Measurements from ENCODE around the gene ZDHHC14. TPM values are rescaled to one million over a fixed set of nuclear protein-coding genes. Genes with fewer than 3 reads are reported as not detected.

ZDHHC14 gene
- total RNA-seq, 2 donors from 2014 or later, result 10.2 to 10.6 TPM

- no peak for ATAC-seq
- WGBS, 2 donors, result 81 to 83% methylated on average over 10 of the region's 10 CpGs
- H3K4me3 ChIP-seq, result no peak overlapping the region
- intact Hi-C loops (cut with DNase I), result no loop called here
- no peaks in the 10 kb centered on the region for H3K4me1 ChIP-seq
- no peaks in the 10 kb centered on the region for H3K9me3 ChIP-seq
- H3K27ac ChIP-seq, result no peak overlapping the region
- TF ChIP-seq POLR2A (IDR thresholded peaks at IDR 0.05) (no peak), CTCF (IDR thresholded peaks at IDR 0.05) (no peak)
- no peak for DNase-seq
- no peaks in the 10 kb centered on the region for H3K36me3 ChIP-seq (replicated peaks in 1 of 2; ENCODE audit: insufficient read depth in 1 of 2, low read depth in 2 of 2)
- H3K27me3 ChIP-seq, result no peaks in the 10 kb centered on the region
Measured at GRCh38 chr6:157521362-157522335, 140.7 kb downstream of the ZDHHC14 start.

- H3K27ac ChIP-seq, result no peak overlapping the region
- intact Hi-C loops (cut with DNase I), result no loop called here
- H3K27me3 ChIP-seq, result no peaks in the 10 kb centered on the region
- 89 to 95% methylated on average over 1 of the region's 1 CpG for WGBS, 2 donors
- H3K36me3 ChIP-seq (replicated peaks in 1 of 2; ENCODE audit: insufficient read depth in 1 of 2, low read depth in 2 of 2), result no peaks in the 10 kb centered on the region
- no peak overlapping the region for H3K4me3 ChIP-seq
- TF ChIP-seq CTCF (IDR thresholded peaks at IDR 0.05), result no peak
- TF ChIP-seq POLR2A (IDR thresholded peaks at IDR 0.05), result no peak
- DNase-seq (no peak), ATAC-seq (no peak)
- no peaks in the 10 kb centered on the region for H3K4me1 ChIP-seq
- no peaks in the 10 kb centered on the region for H3K9me3 ChIP-seq
Measured at GRCh38 chr6:157522472-157522871, 141.5 kb downstream of the ZDHHC14 start.

GRCh38 chr6:157524735-157525134 lies 143.7 kb downstream of the ZDHHC14 start:
- H3K27ac ChIP-seq, result no peak overlapping the region
- H3K4me3 ChIP-seq, result no peak overlapping the region
- no peaks in the 10 kb centered on the region for H3K9me3 ChIP-seq
- DNase-seq, result no peak
- intact Hi-C loops (cut with DNase I), result no loop called here
- WGBS, 2 donors, result 82 to 84% methylated on average over 2 of the region's 2 CpGs
- H3K4me1 ChIP-seq, result no peaks in the 10 kb centered on the region
- H3K36me3 ChIP-seq (replicated peaks in 1 of 2; ENCODE audit: insufficient read depth in 1 of 2, low read depth in 2 of 2), result no peaks in the 10 kb centered on the region
- no peak for ATAC-seq
- H3K27me3 ChIP-seq, result no peaks in the 10 kb centered on the region
- TF ChIP-seq CTCF (IDR thresholded peaks at IDR 0.05) (no peak), POLR2A (IDR thresholded peaks at IDR 0.05) (no peak)

- no peaks in the 10 kb centered on the region for H3K36me3 ChIP-seq (replicated peaks in 1 of 2; ENCODE audit: insufficient read depth in 1 of 2, low read depth in 2 of 2)
- ATAC-seq (no peak), DNase-seq (no peak)
- no peaks in the 10 kb centered on the region for H3K4me1 ChIP-seq
- WGBS, 2 donors, result 95% methylated on average over 7 of the region's 7 CpGs
- no peak overlapping the region for H3K4me3 ChIP-seq
- no peaks in the 10 kb centered on the region for H3K27me3 ChIP-seq
- no peak for TF ChIP-seq CTCF (IDR thresholded peaks at IDR 0.05)
- no peak for TF ChIP-seq POLR2A (IDR thresholded peaks at IDR 0.05)
- intact Hi-C loops (cut with DNase I), result no loop called here
- no peak overlapping the region for H3K27ac ChIP-seq
- H3K9me3 ChIP-seq, result no peaks in the 10 kb centered on the region
Measured at GRCh38 chr6:157525292-157525889, 144.4 kb downstream of the ZDHHC14 start.

Measured in body of pancreas (tissue), 4 donors.